HG02973 (cell line): ENCODE results near the gene IZUMO4.

Experiments used
- ATAC-seq: cut with Tn5 transposase; IDR thresholded peaks from one replicate; pipeline ENCODE4 v1.9.1; 2021; ENCODE audit warnings: moderate library complexity; ENCODE audit not compliant: unreplicated experiment

IZUMO4 gene

DNA sequence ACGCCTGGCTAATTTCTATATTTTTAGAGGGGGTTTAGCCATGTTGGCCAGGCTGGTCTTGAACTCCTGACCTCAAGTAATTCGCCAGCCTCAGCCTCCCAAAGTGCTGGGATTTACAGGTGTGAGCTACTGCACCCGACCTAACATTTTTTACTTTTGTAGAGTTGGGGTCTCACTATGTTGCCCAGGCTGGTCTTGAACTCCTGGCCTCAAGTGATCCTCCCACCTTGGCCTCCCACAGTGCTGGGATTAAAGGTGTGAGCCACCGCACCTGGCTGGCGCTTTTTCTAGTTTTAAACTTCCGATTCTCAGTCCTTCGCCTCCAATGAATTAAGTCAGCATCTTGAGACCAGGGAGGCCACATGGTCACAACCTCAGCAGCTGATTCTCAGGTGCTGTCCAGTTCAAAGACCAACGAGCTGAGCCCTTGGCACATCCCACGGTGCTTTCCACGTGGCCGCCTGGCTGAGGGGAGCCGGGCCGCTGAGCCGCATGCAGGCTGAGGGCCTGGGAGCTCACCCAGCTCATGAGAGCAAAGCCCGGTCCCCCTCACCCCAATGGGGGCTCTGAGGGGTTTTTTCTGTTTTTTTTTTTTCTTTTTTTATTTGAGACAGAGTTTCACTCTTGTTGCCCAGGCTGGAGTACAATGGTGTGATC, 45.6 kb downstream of the IZUMO4 start:
- ATAC-seq: no peak

DNA sequence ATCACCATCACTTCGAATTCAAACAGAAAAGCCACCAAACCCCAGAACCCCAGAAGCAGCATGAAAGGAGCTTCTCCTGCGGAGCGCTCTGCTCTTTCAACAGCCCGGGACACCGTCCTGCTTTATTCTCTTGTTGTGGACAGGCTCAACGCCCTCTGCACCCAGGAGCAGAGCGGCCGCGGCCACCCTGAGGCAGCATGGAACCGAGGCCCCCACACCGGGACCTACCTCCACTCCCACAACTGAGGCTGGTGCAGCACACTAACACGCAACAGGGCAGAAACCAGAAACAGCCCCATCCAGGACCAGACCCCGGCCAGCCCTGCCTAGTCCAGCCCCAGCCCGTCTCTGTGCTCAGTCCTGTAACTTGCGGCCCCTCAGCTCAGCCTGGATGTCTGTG, 47.5 kb downstream of the IZUMO4 start:
- no peak for ATAC-seq

DNA sequence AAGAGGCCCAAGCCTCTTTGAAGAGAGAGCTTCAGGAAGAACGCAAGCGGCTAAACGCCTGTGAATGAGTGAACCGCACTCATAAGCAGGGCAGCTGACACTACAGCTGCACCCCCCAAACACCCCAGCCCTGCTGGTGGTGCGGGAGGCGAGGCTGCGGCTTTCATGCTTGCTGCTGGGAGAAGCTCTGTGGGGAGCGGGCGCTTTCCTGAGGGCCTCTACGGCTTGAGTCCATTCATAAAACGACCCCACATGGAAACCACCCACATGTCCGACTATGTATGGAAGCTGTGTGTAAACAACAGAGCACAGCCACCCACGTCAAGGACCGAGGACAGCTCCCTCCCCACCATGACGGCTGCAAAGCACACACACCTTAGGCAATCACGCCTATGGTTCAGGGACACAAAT, 49.1 kb downstream of the IZUMO4 start:
- no peak for ATAC-seq

DNA sequence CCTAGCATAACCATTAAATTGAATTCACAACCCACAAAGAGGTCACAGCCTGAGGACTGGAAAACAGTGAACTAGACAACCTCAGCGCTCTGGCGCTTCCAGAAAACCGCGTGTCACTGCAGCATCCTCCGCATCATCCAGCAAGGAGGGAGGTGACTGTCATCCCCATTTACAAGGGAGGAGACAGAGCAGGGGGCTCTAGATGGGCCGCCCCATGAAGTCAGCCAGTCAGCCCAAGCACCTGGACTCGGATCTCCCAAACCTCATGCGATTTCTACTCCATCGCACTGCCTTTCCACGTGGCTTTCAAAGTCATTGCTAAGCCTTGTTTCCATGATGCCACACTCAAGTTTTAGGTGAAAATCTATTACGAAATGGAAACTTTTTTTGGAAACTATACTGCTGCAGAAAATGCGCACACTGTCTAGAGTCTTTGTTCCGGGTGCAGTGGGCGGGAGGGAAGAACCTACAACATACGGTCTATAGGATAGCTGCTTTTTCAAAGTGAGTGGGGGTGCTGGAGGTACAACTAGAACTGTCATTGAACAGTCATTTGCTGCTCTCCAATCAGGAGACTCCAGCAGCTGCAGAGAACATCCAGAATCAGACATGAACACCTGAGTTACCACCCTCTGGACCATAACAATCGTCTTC, 51.9 kb downstream of the IZUMO4 start:
- no peak for ATAC-seq
